Adrenal gland (tissue), 12 donors: ENCODE data around the gene SH3GL2. TPM values are rescaled to one million over a fixed set of nuclear protein-coding genes. Genes with fewer than 3 reads are reported as not detected.

ENCODE experiments used
- DNase-seq, 7 donors: peaks; one replicate each; pipeline ENCODE4 v3.0.0-alpha.2; 2019 to 2020
- H3K27ac ChIP-seq, 5 donors: fragments of 200-600 bp; sonication (generic) in 4 of 5; 1 replicate in 3 of 5; 2 replicates in 2 of 5; pipeline versions ENCODE4 v1.5.1 to v1.8.0; 2016 to 2020; ENCODE audit warnings: mild to moderate bottlenecking in 1 of 5
- H3K27me3 ChIP-seq: fragments of 200-600 bp; 2 replicates; pipeline ENCODE4 v1.8.0; 2021
- H3K36me3 ChIP-seq, 2 donors: fragments of 200-600 bp; replicated peaks in 1 of 2; 1 replicate in 1 of 2; 2 replicates in 1 of 2; pipeline versions ENCODE4 v1.5.1 to v1.8.0; 2018 to 2022
- H3K4me1 ChIP-seq, 2 donors: fragments of 200-600 bp; replicated peaks in 1 of 2; 1 replicate in 1 of 2; 2 replicates in 1 of 2; pipeline versions ENCODE4 v1.5.1 to v1.8.0; 2018 to 2021
- H3K4me3 ChIP-seq, 4 donors: fragments of 200-600 bp; sonication (generic) in 3 of 4; one replicate each; pipeline ENCODE4 v1.5.1; 2016 to 2018
- H3K9me3 ChIP-seq, 3 donors: fragments of 200-600 bp; sonication (generic) in 1 of 3; replicated peaks in 1 of 3; 1 replicate in 2 of 3; 2 replicates in 1 of 3; pipeline versions ENCODE4 v1.5.1 to v1.8.0; 2016 to 2021
- CTCF ChIP-seq, 6 experiments: fragments of 450-650 bp in 4 of 6; fragments of 200-600 bp in 2 of 6; sonication (generic) in 1 of 6; IDR thresholded peaks; 1 replicate in 5 of 6; 2 replicates in 1 of 6; pipeline versions ENCODE4 v1.5.1 to v1.8.0; 2016 to 2021; ENCODE audit warnings: antibody characterized with exemption in 6 of 6, mild to moderate bottlenecking in 2 of 6, moderate library complexity in 1 of 6
- POLR2A ChIP-seq, 2 donors: fragments of 450-650 bp; IDR thresholded peaks; one replicate each; pipeline ENCODE4 v1.6.1; 2017; ENCODE audit warnings: antibody characterized with exemption in 2 of 2, mild to moderate bottlenecking in 2 of 2, moderate library complexity in 1 of 2
- WGBS, 4 donors: extraction: QIAGEN DNeasy Blood & Tissue Kit in 2 of 4; methylation state at CpG; one replicate each; pipeline versions ENCODE4 v1.1.5 to v1.1.7; 2013 to 2017; 5-methylcytosine and 5-hydroxymethylcytosine counted together
- intact Hi-C, 2 donors: fragments of 100-400 bp; cut with DNase I; formaldehyde crosslinking; loops; one replicate each; pipeline versions ENCODE4 v1.14.1 to v1.15.0; 2022 to 2023
- polyA plus RNA-seq, 3 donors: library from polyadenylated mRNA; stranded (reverse); fragments of 200-250 nt in 2 of 3; fragments of 350-450 nt in 1 of 3; fragmentation: Illumina TruSeq in 1 of 3; extraction: RNeasy Lipid Tissue Mini Kit (QIAGEN cat#74804) in 1 of 3; gene quantifications; one replicate each; pipeline ENCODE4 v1.2.3, GENCODE V29; 2013 to 2014
- total RNA-seq, 9 donors: library from RNA; depleted of rRNA in 4 of 9; stranded (reverse); fragments of >200 nt in 4 of 9; fragments of 120-200 nt in 1 of 9; fragmentation: NEBNext Ultra II Directional in 1 of 9; extraction: Animal tissue kit (Norgen Biotek cat#: 25700) in 1 of 9; gene quantifications; one replicate each; pipeline versions ENCODE4 v1.1.0 to v1.2.4, GENCODE V29; 2013 to 2023
- donor health status: healthy with polysubstance abuse.
- donor health status: Bipolar disorder and iron deficiency.
- donor health status: DM: yes; HTN: yes; CAD: no.
- donor health status: DM: no; HTN: no; CAD: no.
- donor health status: DM: no; HTN: no; CAD: no.
- donor health status: DM: yes; HTN: yes; CAD: no.

SH3GL2 gene
- total and polyA plus RNA-seq, 12 donors: 0.07 to 0.29 (median 0.19) TPM; not detected in 8

GRCh38 chr9:17623965-17624364, 45.1 kb downstream of the SH3GL2 start:
- TF ChIP-seq CTCF (IDR thresholded peaks at IDR 0.05): no peak
- no peak for TF ChIP-seq POLR2A (IDR thresholded peaks at IDR 0.05)
- Histone ChIP-seq H3K4me3 (no peak overlapping the region), H3K9me3 (no peaks in the 10 kb centered on the region), H3K27me3 (no peaks in the 10 kb centered on the region), H3K36me3 (no peaks in the 10 kb centered on the region), H3K4me1 (no peaks in the 10 kb centered on the region), H3K27ac (no peak overlapping the region)
- intact Hi-C loops: no loop called here
- no peak for DNase-seq
- 75 to 85% (median 83%) methylated on average over 6 of the region's 6 CpGs for WGBS, 4 donors

- intact Hi-C loops: no loop called here
- DNase-seq: no peak
- no peaks in the 10 kb centered on the region for H3K36me3 ChIP-seq
- no peaks in the 10 kb centered on the region for H3K9me3 ChIP-seq
- no peak overlapping the region for H3K4me3 ChIP-seq
- H3K4me1 ChIP-seq: no peaks in the 10 kb centered on the region
- no peaks in the 10 kb centered on the region for H3K27me3 ChIP-seq
- no peak for TF ChIP-seq CTCF (IDR thresholded peaks at IDR 0.05)
- no peak for TF ChIP-seq POLR2A (IDR thresholded peaks at IDR 0.05)
- H3K27ac ChIP-seq: no peak overlapping the region
These were observed 45.7 kb downstream of the SH3GL2 start for GRCh38 chr9:17624571-17624970.

- Histone ChIP-seq H3K27ac (no peak overlapping the region), H3K27me3 (no peaks in the 10 kb centered on the region), H3K4me3 (no peak overlapping the region), H3K4me1 (no peaks in the 10 kb centered on the region), H3K36me3 (no peaks in the 10 kb centered on the region), H3K9me3 (no peaks in the 10 kb centered on the region)
- DNase-seq: no peak
- intact Hi-C loops: no loop called here
- WGBS, 4 donors: 65 to 72% (median 69%) methylated on average over 5 to 6 of the region's 6 CpGs
- TF ChIP-seq POLR2A (IDR thresholded peaks at IDR 0.05) (no peak), CTCF (IDR thresholded peaks at IDR 0.05) (no peak)
These were observed 47.0 kb downstream of the SH3GL2 start for GRCh38 chr9:17625644-17626388.

- H3K9me3 ChIP-seq: no peaks in the 10 kb centered on the region
- WGBS, 4 donors: 52 to 63% (median 59%) methylated on average over 3 of the region's 3 CpGs
- no peak overlapping the region for H3K27ac ChIP-seq
- no peaks in the 10 kb centered on the region for H3K4me1 ChIP-seq
- H3K4me3 ChIP-seq: no peak overlapping the region
- intact Hi-C loops: no loop called here
- no peak for DNase-seq
- H3K36me3 ChIP-seq: no peaks in the 10 kb centered on the region
- no peaks in the 10 kb centered on the region for H3K27me3 ChIP-seq
- TF ChIP-seq CTCF (IDR thresholded peaks at IDR 0.05): no peak
- no peak for TF ChIP-seq POLR2A (IDR thresholded peaks at IDR 0.05)
These were observed 48.8 kb downstream of the SH3GL2 start for GRCh38 chr9:17627641-17628040.
